HG02938 (cell line): ENCODE data around the gene VKORC1L1.
"Not testable (repeated sequence)": the region's sequence is repeated elsewhere in the genome, so short reads cannot be mapped to it uniquely, and the experiment has no call there.

Experiments
- ATAC-seq: cut with Tn5 transposase; IDR thresholded peaks from one replicate; pipeline ENCODE4 v1.9.1; 2021; ENCODE audit warnings: mild to moderate bottlenecking, moderate library complexity; ENCODE audit not compliant: unreplicated experiment

VKORC1L1 gene

GRCh38 chr7:65872776-65873581, at the start of gene VKORC1L1:
VKORC1L1 (plus strand) TSS chr7:65873074; CDS start chr7:65873372, 298 bp downstream.
- ATAC-seq, result peak; percentile 74

- no peak for ATAC-seq
These were observed 45.5 kb upstream of the VKORC1L1 start for GRCh38 chr7:65827366-65827765.

- ATAC-seq, result no peak
These were observed 40.6 kb upstream of the VKORC1L1 start for GRCh38 chr7:65832281-65832680.

- not testable (repeated sequence) for ATAC-seq
These were observed 36.2 kb upstream of the VKORC1L1 start for GRCh38 chr7:65836684-65837083.

GRCh38 chr7:65837541-65837956, 35.3 kb upstream of the VKORC1L1 start:
- ATAC-seq, result not testable (repeated sequence)

GRCh38 chr7:65839846-65840245, 33.0 kb upstream of the VKORC1L1 start:
- no peak for ATAC-seq

GRCh38 chr7:65840446-65840845, 32.4 kb upstream of the VKORC1L1 start:
- ATAC-seq, result no peak

GRCh38 chr7:65843616-65844015, 29.3 kb upstream of the VKORC1L1 start:
- ATAC-seq, result not testable (repeated sequence)

- ATAC-seq, result no peak
These were observed 26.8 kb upstream of the VKORC1L1 start for GRCh38 chr7:65846008-65846570.

- ATAC-seq, result not testable (repeated sequence)
These were observed 19.4 kb upstream of the VKORC1L1 start for GRCh38 chr7:65853426-65853825.

- not testable (repeated sequence) for ATAC-seq
These were observed 19.0 kb upstream of the VKORC1L1 start for GRCh38 chr7:65853892-65854291.

- not testable (repeated sequence) for ATAC-seq
These were observed 15.5 kb upstream of the VKORC1L1 start for GRCh38 chr7:65857321-65857894.

- ATAC-seq, result not testable (repeated sequence)
These were observed 14.2 kb upstream of the VKORC1L1 start for GRCh38 chr7:65858660-65859059.

- not testable (repeated sequence) for ATAC-seq
These were observed 6.6 kb upstream of the VKORC1L1 start for GRCh38 chr7:65866244-65866643.

GRCh38 chr7:65867681-65868080, 5.2 kb upstream of the VKORC1L1 start:
- not testable (repeated sequence) for ATAC-seq

GRCh38 chr7:65869312-65869711, 3.6 kb upstream of the VKORC1L1 start:
- not testable (repeated sequence) for ATAC-seq

GRCh38 chr7:65871451-65871850, 1.4 kb upstream of the VKORC1L1 start:
- not testable (repeated sequence) for ATAC-seq

GRCh38 chr7:65873582-65874193, 814 bp downstream of the VKORC1L1 start:
- peak; percentile 33 for ATAC-seq

- ATAC-seq, result not testable (repeated sequence)
These were observed 2.8 kb downstream of the VKORC1L1 start for GRCh38 chr7:65875715-65876114.

- ATAC-seq, result peak; percentile 59
These were observed 6.6 kb downstream of the VKORC1L1 start for GRCh38 chr7:65879292-65880153.
